HTR-8/SVneo (cell line): Measurements from ENCODE around the gene ATP4B.

Source experiments
- DNase-seq: peaks from one replicate; pipeline ENCODE4 v3.0.0; 2011; ENCODE audit warnings: low spot score, mixed read lengths; ENCODE audit not compliant: insufficient read length
- FAIRE-seq: peaks from 2 replicates; lab custom pipeline; 2011; peaks lifted over from hg19 to GRCh38; lab: Jason Lieb, UNC

The ATP4B gene

GRCh38 chr13:113657851-113658741 lies at the start of gene ATP4B:
TSS of gene ATP4B (minus strand) at chr13:113658198. CDS start at chr13:113658144, 54 bp downstream.
- no peak for FAIRE-seq
- no peak for DNase-seq

DNA sequence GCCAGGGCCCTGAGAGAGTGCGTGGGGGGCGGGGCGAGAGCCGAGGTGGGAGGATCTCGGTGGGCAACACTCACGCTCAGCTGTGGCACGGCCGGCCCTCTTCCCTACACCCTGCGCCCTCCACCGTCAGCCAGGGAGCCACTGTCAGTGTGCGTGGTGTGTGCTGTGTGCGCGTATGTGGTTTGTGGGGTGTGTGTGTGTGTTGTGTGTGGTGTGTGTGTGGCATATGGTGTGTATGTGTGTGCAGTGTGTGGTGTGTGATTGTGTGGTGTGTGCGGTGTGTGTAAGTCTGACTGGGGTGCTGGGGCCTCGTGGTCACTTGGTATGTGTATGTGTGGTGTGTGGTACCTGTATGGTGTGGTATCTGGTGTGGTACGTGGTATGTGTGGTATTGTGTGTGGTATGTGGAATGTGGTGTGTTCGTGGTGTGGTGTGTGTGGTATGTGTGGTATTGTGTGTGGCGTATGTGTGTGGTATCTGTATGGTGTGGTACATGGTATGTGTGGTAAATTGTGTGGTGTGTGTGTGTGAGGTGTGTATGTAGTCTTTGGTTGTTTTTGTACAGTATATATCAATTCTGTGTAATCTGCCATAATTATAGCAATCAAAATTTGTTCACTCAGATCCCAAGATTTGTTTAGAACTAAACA lies 14.1 kb upstream of the ATP4B start:
- FAIRE-seq (no peak), DNase-seq (no peak)

GRCh38 chr13:113671066-113672001 lies 13.3 kb upstream of the ATP4B start:
- FAIRE-seq (no peak), DNase-seq (no peak)

DNA sequence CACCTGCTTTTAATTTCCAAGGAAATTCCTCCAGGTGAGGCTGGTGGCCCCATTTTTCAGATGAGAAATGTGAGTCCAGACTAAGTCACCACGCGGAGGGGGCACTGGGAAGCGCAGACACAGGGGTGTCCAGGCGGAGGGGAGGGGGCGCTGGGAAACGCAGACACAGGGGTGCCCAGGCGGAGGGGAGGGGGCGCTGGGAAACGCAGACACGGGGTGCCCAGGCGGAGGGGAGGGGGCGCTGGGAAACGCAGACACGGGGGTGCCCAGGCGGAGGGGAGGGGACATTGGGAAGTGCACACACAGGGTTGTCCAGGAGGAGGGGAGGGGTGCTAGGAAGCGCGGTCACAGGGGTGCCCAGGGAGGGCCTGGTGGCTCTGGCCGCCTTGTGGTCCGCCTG lies 12.5 kb upstream of the ATP4B start:
- FAIRE-seq (no peak), DNase-seq (no peak)

DNA sequence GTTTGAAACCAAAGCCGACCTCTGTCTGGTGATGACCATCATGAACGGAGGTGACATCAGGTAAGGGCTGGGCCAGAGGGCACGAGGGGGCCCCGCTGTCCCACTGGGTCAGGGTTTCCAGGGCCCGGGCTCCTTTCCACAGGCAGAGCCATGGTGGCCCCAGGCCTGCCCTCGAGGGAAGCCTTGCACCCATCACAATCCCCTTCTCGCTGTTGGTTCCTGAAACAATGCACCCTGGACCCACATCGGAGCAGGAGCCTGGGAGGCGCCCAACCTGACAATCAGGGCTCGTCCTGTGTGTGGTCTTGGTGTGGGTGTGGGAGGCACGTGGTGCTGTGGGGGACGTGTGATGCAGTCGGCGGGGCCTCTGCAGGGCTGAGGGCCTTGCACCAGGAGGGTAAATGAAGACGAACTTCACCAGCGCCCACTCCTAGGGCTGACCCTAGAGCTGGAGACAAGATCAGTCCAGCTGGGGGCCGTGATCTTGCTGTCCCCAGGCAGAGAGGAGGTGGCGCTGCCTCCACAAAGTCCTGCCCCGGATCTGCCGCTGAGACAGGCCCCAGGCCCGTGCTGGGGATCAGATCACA lies 11.8 kb upstream of the ATP4B start:
- FAIRE-seq (no peak), DNase-seq (no peak)

DNA sequence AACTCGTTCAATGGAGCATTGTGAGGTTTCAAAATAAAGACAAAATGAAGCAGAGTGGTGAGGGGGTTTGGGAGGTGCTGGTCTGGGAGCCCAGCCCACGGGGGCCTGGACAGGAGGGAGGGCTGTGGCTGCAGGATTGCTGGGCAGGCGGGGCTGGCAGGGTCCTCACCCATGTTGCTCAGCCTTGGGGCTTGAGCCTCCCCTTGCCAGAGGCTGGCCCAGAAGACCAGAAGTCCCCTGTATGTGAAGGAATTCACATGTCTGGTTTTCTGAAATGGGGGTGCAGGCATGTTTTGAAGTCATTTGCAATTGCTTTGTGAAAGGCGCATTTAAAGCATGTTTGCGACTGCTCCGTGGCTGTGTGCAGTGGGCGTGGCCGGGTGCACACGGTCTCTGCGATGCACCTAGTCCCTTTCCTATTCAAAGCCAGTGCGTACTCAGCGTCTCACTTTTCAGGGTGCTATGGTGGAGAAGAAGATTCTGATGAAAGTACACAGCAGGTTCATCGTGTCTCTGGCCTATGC lies 11.3 kb upstream of the ATP4B start:
- FAIRE-seq, result no peak
- no peak for DNase-seq

- no peak for DNase-seq
- no peak for FAIRE-seq
Measured at GRCh38 chr13:113668491-113668971, 10.5 kb upstream of the ATP4B start.

DNA sequence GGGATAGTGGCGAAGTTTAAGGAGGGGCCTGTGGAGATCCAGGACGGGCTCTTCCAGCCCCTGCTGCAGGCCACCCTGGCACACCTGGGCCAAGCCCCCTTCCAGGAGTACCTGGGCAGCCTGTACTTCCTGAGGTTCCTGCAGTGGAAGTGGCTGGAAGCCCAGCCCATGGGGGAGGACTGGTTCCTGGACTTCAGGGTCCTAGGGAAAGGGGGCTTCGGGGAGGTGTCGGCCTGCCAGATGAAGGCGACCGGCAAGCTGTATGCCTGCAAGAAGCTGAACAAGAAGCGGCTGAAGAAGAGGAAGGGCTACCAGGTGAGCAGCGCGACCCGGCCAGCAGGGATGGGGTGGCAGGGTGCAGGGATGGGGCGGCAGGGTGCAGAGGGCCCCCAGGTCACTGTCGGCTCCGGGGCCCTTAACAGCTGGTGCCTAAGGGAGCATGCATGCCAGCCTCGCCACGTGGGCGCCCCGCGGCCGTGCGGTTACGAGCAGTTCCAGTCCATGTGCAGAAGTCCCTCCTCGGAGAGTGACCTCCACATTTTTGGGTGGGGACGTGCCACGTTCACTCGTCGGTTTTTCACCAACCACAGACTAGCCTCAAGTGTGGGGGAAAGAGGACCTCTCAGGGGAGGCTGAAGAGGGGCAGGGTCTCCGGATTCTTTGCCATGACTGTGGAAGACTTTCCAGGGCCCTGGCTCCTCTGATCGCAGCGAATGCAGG lies 9.9 kb upstream of the ATP4B start:
- DNase-seq (no peak), FAIRE-seq (no peak)

DNA sequence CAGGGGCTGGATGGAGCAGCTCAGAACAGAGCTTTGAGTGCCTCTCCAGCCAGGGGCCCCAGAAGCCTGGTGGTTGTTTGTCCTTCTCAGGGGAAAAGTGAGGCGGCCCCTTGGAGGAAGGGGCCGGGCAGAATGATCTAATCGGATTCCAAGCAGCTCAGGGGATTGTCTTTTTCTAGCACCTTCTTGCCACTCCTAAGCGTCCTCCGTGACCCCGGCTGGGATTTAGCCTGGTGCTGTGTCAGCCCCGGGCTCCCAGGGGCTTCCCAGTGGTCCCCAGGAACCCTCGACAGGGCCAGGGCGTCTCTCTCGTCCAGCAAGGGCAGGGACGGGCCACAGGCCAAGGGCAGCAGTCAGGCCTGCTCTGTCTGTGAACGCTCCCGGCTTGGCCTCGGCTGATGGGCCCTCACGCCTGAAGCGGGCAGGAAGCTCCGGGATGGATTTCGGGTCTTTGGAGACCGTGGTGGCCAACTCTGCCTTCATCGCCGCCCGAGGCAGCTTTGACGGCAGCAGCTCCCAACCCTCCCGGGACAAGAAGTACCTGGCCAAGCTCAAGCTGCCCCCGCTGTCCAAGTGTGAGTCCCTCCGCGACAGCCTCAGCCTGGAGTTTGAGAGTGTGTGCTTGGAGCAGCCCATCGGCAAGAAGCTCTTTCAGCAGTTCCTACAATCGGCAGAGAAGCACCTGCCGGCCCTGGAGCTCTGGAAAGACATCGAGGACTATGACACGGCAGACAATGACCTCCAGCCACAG lies 9.1 kb upstream of the ATP4B start, which contains the start of gene GRK1:
TSS of gene GRK1 (plus strand) at position 269 of the 751 bp plus-strand sequence. CDS start at position 437, 168 bp downstream.
- FAIRE-seq, result no peak
- DNase-seq, result no peak

DNA sequence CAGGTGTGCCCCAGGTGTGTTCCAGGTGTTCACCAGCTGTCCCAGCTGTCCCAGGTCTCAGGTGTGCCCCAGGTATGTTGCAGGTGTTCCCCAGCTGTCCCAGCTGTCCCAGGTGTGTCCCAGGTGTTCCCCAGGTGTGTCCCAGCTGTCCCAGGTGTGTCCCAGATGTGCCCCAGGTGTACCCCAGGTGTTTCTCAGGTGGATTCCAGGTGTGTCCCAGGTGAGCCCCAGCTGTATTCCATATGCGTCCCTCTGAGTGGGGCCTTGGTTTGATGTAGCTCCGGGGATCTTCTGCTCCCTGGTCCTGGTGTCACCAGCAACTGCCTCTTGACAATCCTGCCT lies 8.3 kb upstream of the ATP4B start:
- DNase-seq, result no peak

GRCh38 chr13:113665597-113666328 lies 7.8 kb upstream of the ATP4B start:
- DNase-seq (no peak), FAIRE-seq (no peak)

More for the DNA sequence above, 8.3 kb upstream of the ATP4B start:
- no peak for FAIRE-seq

DNA sequence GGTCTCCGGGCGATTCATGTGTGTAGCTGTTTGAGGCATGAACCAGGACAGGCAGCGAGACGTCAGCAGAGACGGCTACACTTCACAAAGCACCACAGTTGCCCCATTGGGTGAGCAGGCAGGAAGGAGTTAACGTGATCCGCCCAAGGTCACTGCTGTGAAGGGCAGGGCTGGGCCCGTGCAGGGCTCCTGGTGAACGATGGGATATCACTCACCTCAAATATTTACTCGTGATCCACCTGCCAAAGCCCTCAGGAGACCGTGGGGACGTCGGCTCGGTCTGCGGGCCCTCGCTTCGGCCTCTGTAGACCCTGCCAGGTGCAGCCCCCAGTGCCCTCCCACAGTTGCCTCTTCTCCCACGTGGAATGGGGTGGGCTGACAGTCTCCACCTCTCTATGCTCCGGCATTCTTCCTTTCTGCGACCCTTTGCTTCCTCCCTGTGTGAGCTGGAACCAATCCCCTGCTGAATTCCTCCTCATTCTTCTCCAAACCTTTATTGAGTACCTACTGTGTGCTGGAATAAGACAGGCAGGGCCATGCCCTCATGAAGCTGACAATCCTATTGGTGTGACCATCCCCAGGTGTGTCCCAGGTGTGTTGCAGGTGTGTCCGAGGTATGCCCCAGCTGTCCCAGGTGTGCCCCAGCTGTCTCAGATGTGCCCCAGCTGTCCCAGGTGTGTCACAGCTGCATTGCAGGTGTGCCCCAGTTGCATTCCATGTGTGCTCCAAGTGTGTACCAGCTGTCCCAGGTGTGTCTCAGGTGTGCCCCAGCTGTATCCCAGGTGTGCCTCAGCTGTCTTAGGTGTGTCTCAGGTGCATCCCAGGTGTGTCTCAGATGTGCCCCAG lies 7.0 kb upstream of the ATP4B start:
- FAIRE-seq (no peak), DNase-seq (no peak)

DNA sequence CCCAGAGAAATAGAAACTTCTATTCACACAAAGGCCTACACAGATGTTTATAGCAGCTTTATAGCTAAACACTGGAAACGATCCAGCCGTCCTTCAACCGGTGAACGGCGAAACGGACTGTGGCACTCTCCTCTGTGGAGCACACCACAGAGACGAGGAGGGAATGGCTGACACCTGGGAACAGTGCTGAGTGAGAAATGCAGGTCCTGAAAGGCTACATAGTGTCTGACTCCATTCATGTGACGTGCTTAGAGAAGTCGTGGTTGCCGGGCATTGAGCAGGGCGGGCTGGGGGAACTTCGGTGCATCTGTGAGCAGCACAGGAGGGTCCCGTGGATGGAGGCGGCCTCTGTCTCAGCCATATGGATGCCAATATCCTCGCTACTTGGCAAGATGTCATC lies 5.9 kb upstream of the ATP4B start:
- FAIRE-seq (no peak), DNase-seq (no peak)

DNA sequence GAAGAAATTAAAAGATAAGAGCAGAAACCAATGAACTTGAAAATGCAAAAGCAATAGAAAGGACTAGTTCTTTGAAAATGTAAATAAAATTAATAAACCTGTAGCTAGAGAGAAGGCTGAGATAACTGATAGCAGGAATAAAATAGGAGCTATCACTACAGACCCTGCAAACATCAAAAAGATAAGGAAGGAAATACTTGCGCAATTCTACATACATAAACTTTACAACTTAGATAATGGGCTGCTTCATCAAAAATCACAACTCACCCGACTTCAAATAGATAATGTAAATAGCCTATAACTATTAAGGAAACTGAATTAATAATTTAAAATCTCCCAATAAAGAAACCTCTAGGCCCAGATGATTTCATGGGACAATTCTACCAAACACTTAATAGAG lies 3.5 kb upstream of the ATP4B start:
- DNase-seq, result no peak
- FAIRE-seq, result no peak

GRCh38 chr13:113660066-113660465 lies 2.1 kb upstream of the ATP4B start:
- DNase-seq (no peak), FAIRE-seq (no peak)

- DNase-seq (no peak), FAIRE-seq (no peak)
Measured at GRCh38 chr13:113659337-113659736, 1.3 kb upstream of the ATP4B start.

DNA sequence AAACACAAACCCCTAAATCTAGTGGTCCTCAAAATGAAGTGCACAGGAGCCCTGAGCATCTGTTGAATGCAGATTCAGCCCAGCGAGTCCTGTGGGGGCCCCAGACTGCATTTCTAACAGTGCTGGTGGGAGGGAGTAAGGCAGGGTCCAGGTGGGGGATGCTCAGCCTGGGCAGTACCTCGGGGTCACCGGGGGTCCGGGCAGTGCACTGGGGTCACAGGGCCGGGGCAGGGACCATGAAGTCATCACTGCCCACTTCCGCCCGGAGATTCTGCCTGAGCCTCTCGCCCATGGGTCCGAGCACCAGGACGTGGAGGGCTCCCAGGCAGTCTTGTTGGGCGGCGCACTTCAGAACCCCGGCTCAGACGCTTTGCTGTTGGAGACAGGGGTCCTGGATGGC lies 838 bp upstream of the ATP4B start:
- no peak for DNase-seq

More for the DNA sequence above, 838 bp upstream of the ATP4B start:
- no peak for FAIRE-seq
